ENCODE results near the gene TMEM184B.
A peak's percentile ranks its signal among the peaks of the same experiment; 100 is the strongest.

The TMEM184B gene

DNA sequence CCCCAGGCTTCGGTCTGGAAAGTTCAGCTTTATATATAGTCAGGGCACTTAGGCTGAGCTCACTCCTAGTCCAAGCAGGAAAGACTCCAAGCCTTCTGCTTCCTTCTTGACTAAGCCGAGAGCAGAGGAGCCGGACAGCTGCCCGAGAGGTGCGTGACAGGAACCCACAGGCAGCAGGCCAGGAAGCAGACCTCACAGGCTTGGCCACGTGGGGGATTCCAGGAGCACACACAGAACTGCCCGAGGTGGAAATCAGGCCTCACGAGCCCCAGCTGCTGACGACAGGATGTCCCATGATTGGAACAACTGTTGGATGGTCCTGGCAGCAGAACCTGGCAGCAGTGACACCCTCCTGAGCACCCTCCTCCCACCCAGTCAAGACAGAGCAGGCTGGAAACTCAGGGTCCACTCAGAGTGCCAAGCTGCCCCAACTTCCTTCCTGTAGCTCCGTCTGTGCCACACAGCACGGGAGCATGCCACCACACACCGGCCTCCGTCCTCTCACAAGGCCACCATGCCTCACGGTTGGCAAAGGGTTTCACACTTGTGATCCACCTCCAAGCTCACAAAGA, 96.6 kb downstream of the TMEM184B start:
- DNase-seq: peak; percentile 63 to 72

DNA sequence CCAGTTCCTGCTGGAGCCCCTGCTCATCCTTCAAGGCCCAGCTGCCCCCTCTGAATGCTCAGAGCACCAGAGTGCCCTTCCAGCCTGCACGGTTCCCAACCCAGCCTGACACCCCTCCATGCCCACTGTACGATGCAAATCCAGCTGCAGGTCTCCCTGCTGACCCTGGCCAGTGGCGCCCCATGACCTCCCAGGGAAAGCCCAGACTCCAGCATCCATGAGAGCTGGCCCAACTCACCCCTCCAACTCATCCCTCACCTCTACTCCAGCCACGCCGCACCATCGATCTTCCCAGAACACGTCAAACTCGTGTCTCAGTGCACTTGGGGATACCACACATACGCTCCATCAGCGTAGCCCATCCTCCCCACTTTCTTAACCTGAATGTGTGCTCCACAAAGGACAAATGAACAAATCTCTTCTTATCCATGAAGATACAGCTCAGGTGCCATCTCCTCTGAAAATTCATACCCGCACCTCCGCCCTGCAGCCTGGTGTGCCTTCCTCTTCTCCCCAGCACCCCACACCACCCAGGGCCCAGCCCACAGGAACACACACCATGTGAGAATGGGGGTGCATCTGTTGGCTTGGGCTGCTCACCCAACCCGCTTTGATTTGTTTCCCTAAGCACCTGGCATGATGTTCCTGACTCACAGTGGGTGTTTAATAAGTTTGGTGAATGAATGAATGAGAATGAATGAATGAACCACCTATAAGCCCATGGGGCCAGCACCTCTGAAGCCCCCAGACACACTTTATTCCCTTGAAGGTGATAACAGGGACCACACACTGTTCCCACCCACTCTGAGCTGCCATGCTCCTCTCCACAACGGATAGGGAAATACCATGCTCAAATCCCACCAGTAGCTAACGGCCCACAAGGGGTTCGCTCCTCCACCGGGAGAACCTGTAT, 97.3 kb downstream of the TMEM184B start:
- no peak for DNase-seq

GRCh38 chr22:38174626-38175025, 98.2 kb downstream of the TMEM184B start:
- no peak for DNase-seq

DNA sequence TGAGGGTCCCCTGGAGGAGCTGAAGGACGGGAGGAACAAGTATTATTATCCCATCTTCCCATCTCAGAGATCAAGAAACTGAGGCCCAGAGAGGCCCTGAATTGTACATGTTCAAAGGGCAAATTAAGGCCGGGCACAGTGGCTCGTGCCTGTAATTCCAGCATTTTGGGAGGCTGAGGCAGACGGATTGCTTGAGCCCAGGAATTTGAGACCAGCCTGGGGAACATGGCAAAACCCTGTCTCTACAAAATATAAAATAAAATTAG, 99.2 kb downstream of the TMEM184B start:
- no peak for DNase-seq

DNA sequence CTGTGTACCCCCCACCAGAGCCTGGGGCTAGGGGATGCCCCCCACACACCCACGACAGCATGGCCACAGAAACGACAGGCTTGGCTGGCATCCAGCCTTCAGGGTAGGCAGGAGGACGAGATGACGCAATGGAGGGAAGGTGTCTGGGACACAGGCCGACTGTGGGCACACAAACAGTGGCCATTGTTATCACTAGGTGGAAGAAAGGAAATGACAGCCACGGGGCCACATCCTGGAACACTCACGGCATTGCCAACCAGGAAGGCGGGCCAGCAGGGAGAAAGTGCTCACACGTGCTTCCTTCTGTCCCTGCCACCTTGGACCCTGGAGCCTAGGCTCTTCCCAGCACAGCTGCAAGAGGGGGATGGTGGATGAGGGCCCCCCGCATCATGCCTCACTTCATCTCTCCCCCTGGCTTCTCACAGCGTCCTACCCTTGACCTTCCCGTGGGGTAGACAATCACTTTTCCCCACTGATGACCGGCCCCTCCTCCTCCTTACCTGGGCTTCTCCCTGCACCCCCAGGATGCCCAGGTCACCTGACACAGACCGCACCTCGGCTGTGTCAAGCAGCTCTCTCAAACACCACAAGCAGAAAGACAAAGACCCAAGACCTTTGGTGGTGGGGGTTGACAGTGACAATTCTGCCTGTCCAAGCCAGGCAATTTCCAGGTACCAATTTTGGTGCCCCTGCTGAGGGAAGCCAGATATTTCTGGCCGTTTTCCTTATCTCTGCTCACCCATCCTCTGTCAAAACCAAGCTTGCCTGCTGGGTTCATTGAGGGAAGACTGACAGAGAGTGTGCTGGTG, 99.8 kb downstream of the TMEM184B start:
- peak; percentile 59 to 60 for DNase-seq

GRCh38 chr22:38171927-38172831, 100.6 kb downstream of the TMEM184B start:
- no peak for DNase-seq

GRCh38 chr22:38170469-38170868, 102.3 kb downstream of the TMEM184B start:
- DNase-seq: no peak
